Left colon (tissue), 2 donors: ENCODE data around the gene CCDC182. TPM values are rescaled to one million over a fixed set of nuclear protein-coding genes. Genes with fewer than 3 reads are reported as not detected.

ENCODE experiments used
- ATAC-seq: fragments of 200-7000 bp; cut with Tn5 transposase; one replicate; pipeline ENCODE4 v1.9.1; 2020; ENCODE audit warnings: mild to moderate bottlenecking, moderate library complexity
- DNase-seq, 2 donors: peaks; one replicate each; pipeline ENCODE4 v3.0.0-alpha.2; 2020
- intact Hi-C, 2 donors: fragments of 100-400 bp; cut with DNase I in 1 of 2; cut with micrococcal nuclease in 1 of 2; formaldehyde crosslinking; loops; one replicate each; pipeline versions ENCODE4 v1.11.2 to v1.14.0; 2022; cut with DNase I, micrococcal nuclease
- total RNA-seq, 2 donors: library from RNA; stranded (reverse); fragmentation: NEBNext Ultra II Directional; extraction: Animal tissue kit (Norgen Biotek cat#: 25700); gene quantifications; one replicate each; pipeline ENCODE4 v1.2.1, GENCODE V29; 2021
- donor health status: DM: no; HTN: no; CAD: no.
- donor health status: DM: yes; HTN: yes; CAD: no.

Gene CCDC182
- total RNA-seq, 2 donors from 2014 or later = not detected

- ATAC-seq (no peak), DNase-seq (no peak)
- intact Hi-C loops = no loop called here
Measured at GRCh38 chr17:57735707-57736106, 9.4 kb downstream of the CCDC182 start.

- DNase-seq (no peak), ATAC-seq (no peak)
- intact Hi-C loops = no loop called here
Measured at GRCh38 chr17:57735230-57735629, 9.9 kb downstream of the CCDC182 start.

GRCh38 chr17:57733085-57733484 lies 12.0 kb downstream of the CCDC182 start:
- intact Hi-C loops = no loop called here
- DNase-seq (no peak), ATAC-seq (no peak)

GRCh38 chr17:57732062-57732461 lies 13.0 kb downstream of the CCDC182 start:
- ATAC-seq (no peak), DNase-seq (no peak)
- intact Hi-C loops = no loop called here

GRCh38 chr17:57730026-57730701 lies 14.9 kb downstream of the CCDC182 start:
- no peak for ATAC-seq
- intact Hi-C loops = no loop called here
- no peak for DNase-seq

GRCh38 chr17:57727630-57728175 lies 17.4 kb downstream of the CCDC182 start:
- DNase-seq = no peak
- intact Hi-C loops = no loop called here
- ATAC-seq = no peak

- intact Hi-C loops = no loop called here
- ATAC-seq = no peak
- DNase-seq = no peak
Measured at GRCh38 chr17:57726838-57727237, 18.3 kb downstream of the CCDC182 start.

- intact Hi-C loops = no loop called here
- DNase-seq (no peak), ATAC-seq (no peak)
Measured at GRCh38 chr17:57726213-57726790, 18.8 kb downstream of the CCDC182 start.

GRCh38 chr17:57724729-57725125 lies 20.4 kb downstream of the CCDC182 start:
- ATAC-seq (no peak), DNase-seq (no peak)
- intact Hi-C loops = no loop called here

GRCh38 chr17:57724026-57724728 lies 20.9 kb downstream of the CCDC182 start:
- intact Hi-C loops = no loop called here
- ATAC-seq (no peak), DNase-seq (no peak)

GRCh38 chr17:57723427-57724025 lies 21.6 kb downstream of the CCDC182 start:
- intact Hi-C loops = no loop called here
- ATAC-seq (no peak), DNase-seq (no peak)

GRCh38 chr17:57722704-57723043 lies 22.4 kb downstream of the CCDC182 start:
- intact Hi-C loops = no loop called here
- ATAC-seq (no peak), DNase-seq (no peak)

- intact Hi-C loops = no loop called here
- ATAC-seq = no peak
- no peak for DNase-seq
Measured at GRCh38 chr17:57721967-57722703, 23.0 kb downstream of the CCDC182 start.

GRCh38 chr17:57720386-57721035 lies 24.6 kb downstream of the CCDC182 start:
- DNase-seq (no peak), ATAC-seq (no peak)

GRCh38 chr17:57718878-57719277 lies 26.2 kb downstream of the CCDC182 start:
- ATAC-seq = no peak
- intact Hi-C loops = no loop called here

More at GRCh38 chr17:57720386-57721035, 24.6 kb downstream of the CCDC182 start:
- intact Hi-C loops = no loop called here

GRCh38 chr17:57715981-57716380 lies 29.1 kb downstream of the CCDC182 start:
- DNase-seq (no peak), ATAC-seq (no peak)
- intact Hi-C loops = no loop called here

More at GRCh38 chr17:57718878-57719277, 26.2 kb downstream of the CCDC182 start:
- DNase-seq = no peak

- ATAC-seq (no peak), DNase-seq (no peak)
- intact Hi-C loops = no loop called here
Measured at GRCh38 chr17:57714665-57715180, 30.4 kb downstream of the CCDC182 start.

- ATAC-seq (no peak), DNase-seq (no peak)
- intact Hi-C loops = no loop called here
Measured at GRCh38 chr17:57713140-57713539, 32.0 kb downstream of the CCDC182 start.
